Measurements from ENCODE around the gene CNTFR.

CNTFR gene

GRCh38 chr9:34590381-34591247, 1.1 kb upstream of the CNTFR start:
- no peak for DNase-seq (ENCODE audit: low read depth)

GRCh38 chr9:34588671-34589635, 571 bp downstream of the CNTFR start:
- no peak for DNase-seq (ENCODE audit: low read depth)

- no peak for DNase-seq (ENCODE audit: low read depth)
Measured at GRCh38 chr9:34587271-34587670, 2.3 kb downstream of the CNTFR start.

DNA sequence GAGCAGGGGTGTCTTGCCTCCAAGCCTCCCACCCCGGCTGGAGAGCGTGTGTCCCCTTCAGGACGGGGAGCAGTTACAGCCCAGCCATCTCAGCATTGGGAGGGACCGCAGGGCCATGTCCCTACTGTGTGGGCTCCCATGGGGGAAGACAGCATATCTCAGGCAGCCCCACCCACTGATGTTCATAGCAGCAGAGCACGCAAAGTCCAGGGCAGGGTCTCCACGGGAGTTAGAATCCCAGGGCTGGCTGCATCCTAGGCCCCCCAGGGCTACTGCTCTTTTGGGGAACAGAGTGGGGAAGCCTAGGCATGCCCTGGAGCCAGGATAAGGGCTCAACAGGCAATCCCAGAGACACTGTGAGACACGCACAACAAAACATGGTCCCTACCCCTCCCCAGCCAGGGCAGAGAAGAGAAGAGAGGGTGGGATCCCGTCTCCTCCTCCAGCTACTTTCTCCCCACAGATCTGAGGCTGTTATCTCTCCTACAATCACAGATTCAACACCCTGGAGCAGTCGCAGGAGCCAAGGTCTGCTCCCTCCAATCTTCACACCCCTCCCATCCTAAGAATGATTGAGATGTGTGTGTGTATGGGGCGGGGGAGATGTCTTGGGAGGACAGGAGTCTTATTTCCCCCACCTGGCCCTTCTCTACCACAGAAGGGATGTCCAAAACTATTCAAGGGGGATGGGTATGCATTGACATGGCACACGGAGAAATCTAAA, 3.4 kb downstream of the CNTFR start:
- no peak for DNase-seq (ENCODE audit: low read depth)

DNA sequence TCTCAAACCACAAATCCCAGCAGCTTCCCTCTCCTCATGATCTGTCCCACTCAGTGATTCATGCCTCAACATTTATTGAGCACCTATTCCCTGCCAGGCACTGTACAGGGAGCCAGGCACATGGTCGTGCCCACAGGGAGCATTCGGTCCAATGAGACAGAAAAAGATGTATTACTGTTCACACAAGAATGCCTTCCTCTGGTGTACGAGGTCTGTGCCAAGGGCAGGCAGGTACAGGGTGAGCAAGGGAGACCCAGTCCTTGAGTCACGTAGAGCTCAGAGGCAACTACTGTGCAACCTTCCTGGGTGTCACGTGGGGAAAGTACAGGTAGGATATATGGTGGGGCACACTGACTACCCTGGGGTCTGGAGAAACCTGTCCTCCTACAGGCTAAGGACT, 4.6 kb downstream of the CNTFR start:
- DNase-seq (ENCODE audit: low read depth), result no peak

GRCh38 chr9:34582787-34583186, 6.7 kb downstream of the CNTFR start:
- no peak for DNase-seq (ENCODE audit: low read depth)

DNA sequence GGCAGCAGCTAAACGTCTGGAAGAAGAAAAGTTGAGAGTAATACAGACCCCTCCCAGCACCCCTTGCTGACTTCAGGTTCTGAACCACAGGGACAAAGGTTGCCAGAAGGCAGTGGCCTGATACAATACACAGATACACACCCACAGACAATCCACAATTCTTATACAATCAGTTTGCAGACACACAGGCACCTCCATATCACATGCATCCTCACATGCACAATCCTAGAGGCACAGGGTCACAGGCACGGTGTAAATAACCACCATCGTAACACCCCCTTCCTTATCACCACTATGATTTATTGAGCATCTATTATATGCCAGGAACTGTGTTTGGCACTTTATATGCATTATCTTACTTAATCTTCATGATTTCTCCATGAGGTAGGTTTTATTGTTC, 8.2 kb downstream of the CNTFR start:
- no peak for DNase-seq (ENCODE audit: low read depth)

DNA sequence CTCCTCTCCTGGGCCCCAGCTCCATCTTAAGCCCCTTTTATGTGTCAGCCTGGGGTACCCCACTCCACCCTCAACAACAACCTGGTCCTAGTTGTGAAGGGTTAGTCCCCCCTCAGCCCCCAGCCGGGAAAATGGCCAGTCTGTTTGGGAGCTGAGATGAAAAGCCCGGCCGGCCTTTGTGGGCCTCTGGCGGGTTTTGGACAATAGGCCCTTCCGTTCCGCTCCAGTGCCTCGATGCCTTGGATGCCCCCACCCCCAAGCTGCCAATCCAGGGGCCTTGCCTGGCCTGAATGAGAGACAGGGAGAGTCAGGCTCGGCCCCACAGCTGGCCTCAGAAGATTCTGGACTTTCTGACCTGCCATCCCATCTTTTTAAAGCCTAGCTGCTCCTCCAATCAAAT, 9.2 kb downstream of the CNTFR start:
- no peak for DNase-seq (ENCODE audit: low read depth)

- DNase-seq (ENCODE audit: low read depth), result no peak
Measured at GRCh38 chr9:34579808-34580163, 9.7 kb downstream of the CNTFR start.

- no peak for DNase-seq (ENCODE audit: low read depth)
Measured at GRCh38 chr9:34579104-34579807, 10.3 kb downstream of the CNTFR start.

DNA sequence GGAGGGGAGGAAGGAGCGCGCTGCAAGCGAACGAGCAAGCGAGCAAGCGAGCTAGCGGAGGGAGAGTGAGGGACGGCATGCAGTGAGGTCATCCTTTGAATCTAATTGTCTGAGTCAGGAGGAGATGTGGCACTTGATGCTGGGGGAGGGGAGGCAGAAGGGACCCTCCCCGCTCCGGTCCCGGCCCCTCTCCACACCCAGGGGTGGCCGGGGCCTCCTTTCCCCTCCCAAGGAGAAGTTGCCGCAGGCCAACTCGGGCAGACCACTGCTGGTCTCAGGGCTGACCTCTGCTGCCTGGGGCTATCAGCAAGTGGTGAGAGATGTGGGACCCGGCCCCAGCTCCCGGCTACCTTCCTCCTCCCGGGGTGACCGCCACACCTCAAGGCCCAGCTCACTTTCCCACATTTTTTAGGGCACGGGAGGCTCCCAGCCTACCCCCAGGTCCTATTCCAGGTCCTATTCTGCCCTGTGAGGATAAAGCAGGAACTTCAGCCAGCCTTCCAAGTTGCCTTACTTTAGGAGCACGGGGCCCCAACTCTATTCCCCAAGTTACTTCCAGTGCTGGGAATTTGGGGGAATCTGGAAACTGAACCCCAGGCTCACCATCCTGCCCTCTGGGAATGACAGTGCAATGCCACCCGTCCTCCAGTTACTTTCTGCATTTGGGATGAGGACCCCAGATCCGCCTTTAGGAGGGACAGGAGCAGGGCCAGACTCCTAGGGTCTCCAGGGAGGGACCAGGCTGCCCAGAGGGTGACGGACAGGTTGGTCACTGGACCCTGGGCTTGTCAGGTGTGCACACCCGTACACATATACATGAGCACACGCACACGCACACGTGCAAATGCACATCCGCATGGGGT, 11.1 kb downstream of the CNTFR start:
- no peak for DNase-seq (ENCODE audit: low read depth)

GRCh38 chr9:34577400-34578240, 11.9 kb downstream of the CNTFR start:
- no peak for DNase-seq (ENCODE audit: low read depth)

DNA sequence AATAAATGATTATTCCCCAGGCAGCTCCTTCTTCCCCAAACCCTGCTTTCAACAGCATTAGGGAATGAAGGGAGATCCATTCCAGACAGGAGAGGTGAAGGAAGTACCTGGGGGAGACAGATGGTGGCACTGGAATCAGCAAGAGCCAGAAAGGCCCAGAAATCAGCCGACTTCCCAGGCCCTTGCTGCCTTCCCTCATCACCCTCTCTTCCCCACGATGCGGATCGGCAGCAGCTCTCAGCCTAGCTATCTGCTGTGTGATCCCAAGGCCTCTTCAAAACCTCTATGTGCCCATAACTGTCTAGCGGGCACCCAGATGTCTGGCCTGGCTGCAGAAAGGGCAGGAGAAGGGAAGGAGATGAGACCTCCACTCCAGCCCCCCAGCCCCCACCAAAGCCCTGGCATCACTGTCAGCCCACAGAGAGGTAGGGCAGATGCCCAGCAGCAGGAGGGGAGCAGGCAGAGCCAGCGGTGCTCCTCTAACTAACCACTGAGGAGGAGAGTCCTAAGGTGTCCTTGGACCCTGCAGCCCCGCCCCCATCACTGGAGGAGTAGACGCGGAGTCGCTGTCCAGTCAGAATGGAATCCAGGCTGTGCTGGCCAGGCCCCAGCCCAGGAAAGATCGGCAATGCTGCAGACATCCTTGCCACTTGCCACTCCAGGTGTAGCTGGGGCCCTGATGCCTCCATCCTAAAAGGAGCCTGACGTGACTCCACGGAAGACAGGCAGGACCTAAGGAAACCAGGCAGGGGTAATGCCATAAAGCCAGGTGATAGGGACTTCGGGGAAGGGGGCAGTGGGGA, 12.7 kb downstream of the CNTFR start:
- no peak for DNase-seq (ENCODE audit: low read depth)

DNA sequence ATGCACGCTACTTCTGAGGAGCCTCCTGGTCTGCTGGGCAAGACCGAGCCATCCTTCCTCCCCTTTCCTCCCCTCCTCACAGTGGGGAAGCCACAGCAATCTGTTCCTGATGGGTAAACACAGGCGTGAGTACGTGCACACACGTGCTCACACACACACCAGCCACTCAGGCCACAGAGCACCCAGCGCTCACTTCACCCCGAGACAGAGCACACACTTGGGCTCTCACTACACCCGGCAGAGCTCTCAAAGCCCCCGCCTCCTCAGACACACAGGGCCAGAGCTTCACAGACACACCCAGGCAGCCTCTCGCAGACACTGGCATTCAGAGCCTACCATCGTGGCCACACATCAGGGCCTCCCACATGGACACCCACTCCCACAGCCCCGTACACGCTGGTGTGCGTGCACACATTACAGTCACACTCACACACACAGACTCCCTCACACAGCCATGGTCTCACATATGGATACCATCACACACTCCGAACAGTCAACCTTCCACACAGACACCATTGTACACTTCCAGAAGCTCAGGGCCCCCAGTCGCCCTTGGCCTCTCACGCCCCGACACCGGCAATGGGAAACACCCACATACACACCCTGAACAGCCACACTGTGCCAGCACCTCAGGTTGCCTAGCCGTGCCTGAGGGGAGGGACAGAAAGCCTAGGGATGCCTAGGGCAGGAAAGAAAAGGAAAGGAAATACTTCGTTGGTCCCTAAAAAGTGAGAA, 13.5 kb downstream of the CNTFR start:
- DNase-seq (ENCODE audit: low read depth), result no peak

DNA sequence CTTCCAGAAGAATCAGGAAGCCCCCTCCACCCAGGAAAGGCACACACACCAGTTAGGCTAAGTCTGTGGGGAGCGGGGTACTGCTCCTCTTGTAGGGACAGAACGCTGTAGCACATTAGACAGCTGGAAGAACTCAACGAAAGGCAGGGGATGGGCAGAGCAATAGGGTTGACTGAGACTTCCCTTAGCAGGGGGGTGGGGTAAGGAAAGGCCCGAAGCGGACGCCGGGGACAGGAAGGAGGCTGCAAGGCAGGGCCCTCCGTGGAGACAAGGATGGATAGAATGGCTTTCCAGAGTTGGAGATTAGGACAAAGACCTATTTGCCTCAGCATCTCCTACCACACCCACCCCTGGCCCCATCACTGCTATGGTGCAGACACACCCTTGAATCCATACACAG, 14.3 kb downstream of the CNTFR start:
- no peak for DNase-seq (ENCODE audit: low read depth)

GRCh38 chr9:34574571-34574970, 15.0 kb downstream of the CNTFR start:
- no peak for DNase-seq (ENCODE audit: low read depth)

DNA sequence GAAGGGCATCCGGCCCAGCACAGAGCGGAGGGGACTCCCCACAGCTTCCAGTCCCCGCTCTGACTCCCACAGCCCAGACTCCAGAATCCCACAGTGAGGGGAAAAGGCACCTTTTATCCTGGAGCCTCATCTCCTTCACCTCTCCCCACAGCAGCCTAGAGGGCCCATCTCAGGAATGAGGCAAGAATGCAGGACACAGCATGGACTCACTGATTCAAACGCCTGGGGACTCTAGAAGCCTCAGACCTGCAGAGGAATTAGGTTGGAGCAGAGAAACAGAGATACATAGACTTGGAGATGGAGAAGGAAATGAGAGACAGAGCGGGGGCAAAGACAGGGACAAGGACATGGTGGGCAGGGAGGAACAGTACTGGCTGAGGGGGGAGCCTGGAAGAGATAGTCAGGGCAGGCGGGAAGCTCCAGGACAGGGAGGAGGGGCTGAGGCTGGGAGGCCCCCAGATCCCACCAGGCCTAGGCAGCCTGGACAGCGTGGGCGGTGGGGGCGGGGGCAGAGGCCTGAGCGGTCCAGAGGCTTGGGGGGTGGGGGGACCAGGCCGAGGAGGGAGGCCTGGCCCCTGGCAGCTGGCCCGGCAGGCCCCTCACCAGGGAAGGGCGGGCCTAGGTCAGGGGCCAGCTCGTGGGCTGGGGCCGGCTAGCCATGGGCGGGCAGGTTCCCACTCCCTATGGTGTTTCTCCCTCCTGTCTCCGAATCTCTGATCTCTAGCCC, 15.8 kb downstream of the CNTFR start:
- no peak for DNase-seq (ENCODE audit: low read depth)

DNA sequence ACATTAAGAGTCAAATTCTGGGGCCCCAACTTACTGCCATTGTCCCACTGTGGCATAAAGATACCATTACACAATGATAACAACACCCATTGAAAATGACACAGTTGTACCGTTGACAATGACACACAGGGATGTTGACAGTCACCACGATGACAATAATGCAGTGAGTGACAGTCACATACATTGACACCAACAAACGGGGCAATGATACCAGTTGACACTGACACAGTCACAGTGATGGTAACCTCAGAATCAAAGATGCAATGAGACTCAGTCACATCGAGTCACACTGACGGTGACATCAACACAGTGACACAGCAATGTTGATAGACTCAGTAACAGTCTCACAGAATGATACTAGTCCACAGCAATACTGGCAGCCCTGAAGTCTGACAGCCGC, 16.9 kb downstream of the CNTFR start:
- no peak for DNase-seq (ENCODE audit: low read depth)

All from CMK (cell line).